Fibroblast of skin of right quadriceps (primary cell): ENCODE data around the gene ZBTB7C.
A peak's percentile ranks its signal among the peaks of the same experiment; 100 is the strongest.

Source experiments
- DNase-seq: peaks from one replicate; pipeline ENCODE4 v3.0.0-alpha.2; 2013

The ZBTB7C gene

DNA sequence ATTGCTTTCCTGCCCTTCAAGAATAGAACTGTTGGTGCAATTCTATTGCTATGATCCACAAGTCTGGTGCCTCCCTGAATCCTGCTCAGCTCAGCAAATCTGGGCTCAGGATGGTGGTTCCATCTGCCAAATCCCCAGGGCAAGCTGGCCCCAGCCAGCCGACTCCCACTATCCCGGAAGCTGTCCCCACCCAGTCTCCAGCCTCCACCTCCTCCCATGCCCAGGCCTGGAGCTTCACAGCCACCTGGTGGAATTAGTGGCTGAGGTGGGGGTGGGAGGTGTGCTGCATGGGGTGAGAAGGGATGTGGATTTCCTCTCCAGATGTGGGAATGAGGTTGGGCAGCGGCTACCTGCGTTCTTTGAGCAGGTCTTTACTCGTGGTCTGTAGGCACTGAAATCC is 359.4 kb downstream of the ZBTB7C start:
- no peak for DNase-seq

GRCh38 chr18:48048251-48048650 is 360.9 kb downstream of the ZBTB7C start:
- DNase-seq: no peak

DNA sequence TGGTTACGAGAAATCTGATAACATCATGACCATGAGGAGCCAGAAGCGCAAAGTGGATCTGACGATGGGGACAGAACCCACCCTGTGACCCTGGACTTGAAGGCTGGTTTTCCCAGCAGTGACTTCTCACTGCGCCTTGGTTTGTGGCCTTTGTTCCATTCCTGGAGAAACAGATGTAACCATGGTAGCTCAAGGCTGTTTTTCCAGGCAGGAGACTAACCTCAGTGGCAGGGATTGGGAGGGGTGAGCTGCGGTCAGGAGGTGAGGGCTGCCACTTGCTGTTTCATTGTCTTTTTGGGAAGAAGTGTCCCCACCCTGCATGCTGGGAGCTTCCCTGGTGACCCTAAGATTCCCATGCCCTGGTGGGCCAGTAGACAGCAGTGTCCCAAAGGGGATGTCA is 362.3 kb downstream of the ZBTB7C start:
- no peak for DNase-seq

- DNase-seq: no peak
These were observed 363.4 kb downstream of the ZBTB7C start for GRCh38 chr18:48045744-48046143.

GRCh38 chr18:48044944-48045343 is 364.2 kb downstream of the ZBTB7C start:
- DNase-seq: no peak

GRCh38 chr18:48043166-48043565 is 366.0 kb downstream of the ZBTB7C start:
- DNase-seq: no peak

DNA sequence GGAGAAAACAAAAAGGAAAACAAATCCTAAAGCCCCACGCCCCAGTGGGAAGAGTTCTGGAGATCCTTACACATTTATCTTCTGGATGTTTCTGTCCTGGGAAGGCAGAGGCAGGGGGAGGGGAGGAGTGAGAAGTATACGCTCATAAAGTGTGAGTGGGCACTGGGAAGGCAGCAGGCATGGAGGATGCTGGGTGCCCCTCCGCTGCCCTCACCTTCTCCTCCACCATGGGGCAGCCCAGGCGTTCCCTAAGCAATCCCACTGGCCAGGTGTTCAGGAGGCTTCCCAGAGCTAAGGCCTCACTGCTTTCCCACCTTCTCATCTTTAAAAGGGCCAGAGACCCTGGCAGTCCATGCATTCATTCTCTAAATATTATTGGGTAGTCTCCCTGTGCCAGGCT is 366.8 kb downstream of the ZBTB7C start:
- no peak for DNase-seq

DNA sequence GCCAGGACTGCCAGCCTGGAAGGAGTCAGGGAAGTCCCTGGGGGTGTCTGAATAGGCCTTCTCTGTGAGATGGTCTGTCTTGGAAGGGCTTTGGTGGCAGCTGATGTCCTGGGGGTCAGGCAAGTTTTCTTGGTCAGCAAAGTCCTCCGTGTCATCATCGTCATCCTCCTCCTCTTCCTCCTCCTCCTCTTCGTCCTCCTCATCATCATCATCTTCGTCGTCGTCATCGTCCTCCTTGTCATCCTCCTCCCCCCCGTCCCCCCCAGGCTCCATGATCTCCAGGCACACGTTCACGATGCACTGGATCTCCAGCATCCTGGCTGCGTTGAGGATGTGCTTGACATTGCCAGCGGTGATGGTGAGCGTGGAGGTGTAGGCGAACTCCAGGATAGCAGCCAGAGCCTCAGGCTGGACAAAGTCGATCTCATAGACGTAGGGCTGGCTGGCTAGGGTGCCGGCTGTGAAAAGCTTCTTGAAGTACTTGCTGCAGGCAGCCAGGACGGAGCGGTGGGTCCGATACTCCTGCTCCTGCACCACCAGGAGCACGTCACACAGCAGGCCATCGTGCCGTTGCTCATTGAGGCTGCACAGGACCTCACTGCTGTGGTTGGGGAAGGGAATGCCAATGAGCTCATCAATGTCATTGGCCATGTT is 368.6 kb downstream of the ZBTB7C start:
- DNase-seq: no peak

DNA sequence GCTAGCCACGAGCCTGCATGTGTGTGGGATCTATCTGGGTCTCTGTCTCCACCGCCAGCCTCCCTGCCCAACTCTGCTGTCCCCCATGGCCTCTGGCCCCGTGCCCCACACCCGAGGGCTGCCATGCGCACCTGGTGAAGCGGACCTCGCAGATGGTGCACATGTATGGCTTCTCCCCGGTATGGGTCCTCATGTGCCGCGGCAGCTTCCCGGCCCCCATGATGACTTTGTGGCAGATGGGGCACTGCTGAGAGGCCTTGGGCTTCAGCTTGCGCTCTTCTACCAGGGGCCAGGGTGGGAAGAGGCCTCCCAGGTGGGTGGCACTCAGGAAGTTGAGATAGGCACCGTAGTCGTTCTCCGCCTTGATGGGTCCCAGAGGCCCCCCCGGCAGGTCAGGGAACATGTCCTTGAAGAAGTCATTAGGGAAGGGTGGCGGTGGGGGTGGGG is 369.4 kb downstream of the ZBTB7C start:
- DNase-seq: no peak

GRCh38 chr18:48038636-48039035 is 370.5 kb downstream of the ZBTB7C start:
- no peak for DNase-seq

- DNase-seq: no peak
These were observed 371.5 kb downstream of the ZBTB7C start for GRCh38 chr18:48037481-48038271.

GRCh38 chr18:48036641-48037421 is 372.4 kb downstream of the ZBTB7C start:
- DNase-seq: no peak

DNA sequence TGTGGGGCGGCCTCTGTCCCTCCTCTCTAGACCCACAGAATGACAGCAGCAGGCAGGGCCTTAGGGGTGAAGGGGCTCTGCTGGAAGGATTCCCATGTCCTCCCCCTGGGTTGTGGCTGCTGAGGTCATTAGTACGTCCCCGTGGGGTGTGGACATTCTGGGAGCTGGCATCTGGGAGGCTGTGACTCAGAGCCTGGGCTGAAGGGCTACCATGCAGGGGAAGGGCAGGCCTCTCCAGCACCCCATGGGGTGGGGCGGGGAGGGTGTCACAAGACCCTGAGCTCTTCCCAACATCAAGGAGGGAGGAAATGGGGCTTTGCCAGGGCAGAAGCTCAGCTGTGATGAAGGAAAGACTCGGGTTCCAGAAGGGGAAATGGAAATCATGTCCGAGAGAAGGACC is 373.0 kb downstream of the ZBTB7C start:
- no peak for DNase-seq

DNA sequence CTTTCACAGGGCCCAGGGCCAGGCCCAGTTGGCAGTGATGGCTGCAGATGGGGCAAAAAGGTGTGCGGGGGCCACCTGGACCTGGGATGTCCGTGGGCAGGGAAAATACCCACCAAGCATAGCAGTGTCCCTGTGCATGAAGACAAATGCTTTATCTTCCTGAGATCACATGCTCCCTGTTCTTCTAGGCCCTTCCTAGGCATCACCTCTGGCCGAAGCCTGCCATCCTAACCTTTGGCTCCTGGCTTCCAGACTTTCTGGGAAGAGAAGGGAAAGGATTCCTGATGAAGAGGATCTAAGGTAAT is 373.7 kb downstream of the ZBTB7C start:
- DNase-seq: no peak

- no peak for DNase-seq
These were observed 374.3 kb downstream of the ZBTB7C start for GRCh38 chr18:48034651-48035555.

DNA sequence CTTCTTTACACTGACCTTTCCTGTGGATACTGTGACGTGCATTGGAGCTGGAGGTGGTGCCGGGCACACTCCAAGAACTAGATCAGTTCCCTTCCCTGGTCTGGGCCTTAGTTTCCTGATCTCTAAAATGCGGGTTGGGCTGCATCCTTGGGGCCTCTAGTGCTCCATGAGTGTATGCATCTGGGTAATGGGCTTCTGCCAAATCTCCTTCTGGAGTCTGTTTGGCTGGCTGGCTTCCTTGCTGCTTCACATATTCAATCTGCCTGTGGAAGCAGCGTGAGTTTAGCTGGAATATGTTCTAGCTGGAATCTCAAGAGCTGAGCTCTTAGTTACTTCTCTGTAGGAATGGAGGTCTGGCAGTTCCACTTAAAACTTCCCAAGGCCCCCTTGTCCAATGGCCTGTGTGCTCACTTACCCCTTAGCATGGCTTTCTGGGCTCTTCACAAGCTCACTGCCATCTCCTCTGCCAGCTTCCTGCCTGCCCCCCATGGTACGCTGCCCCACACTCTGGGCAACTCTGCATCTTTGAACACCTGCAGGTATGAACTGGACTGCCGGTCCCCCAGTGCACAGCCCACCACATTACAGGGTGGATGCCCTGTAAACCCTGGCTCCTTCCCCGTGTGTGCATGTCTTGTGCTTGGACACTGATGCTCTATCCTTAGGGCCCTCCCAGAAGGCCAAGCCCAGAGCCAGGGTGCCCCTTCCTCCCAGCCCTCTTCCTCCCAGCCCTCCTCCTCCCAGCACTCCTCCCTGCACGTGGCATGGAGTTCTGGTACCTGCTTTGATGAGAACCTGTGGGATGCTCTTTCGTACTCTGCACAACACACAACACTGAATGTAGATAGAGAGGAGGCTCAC is 375.2 kb downstream of the ZBTB7C start:
- peak; percentile 6 for DNase-seq

- peak; percentile 61 for DNase-seq
These were observed 376.1 kb downstream of the ZBTB7C start for GRCh38 chr18:48032876-48033789.

DNA sequence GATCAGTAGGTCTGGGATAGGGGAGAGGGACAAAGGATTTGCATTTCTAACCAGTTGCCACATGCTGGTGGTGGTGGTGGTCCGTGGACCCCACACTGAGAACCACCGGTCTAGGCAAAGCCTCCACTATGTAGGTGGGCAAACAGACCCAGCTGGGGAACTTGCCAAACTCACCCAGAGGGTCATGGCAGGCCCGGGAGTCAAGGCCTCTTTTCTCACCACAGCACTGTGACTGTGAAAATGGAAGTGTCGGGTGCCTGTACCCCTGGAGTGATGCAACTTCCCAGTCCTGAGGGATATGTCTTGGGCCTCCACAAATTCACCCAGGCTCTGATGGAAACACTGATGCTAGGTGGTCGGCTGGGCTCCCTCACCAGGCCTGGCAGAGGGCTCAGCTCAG is 377.5 kb downstream of the ZBTB7C start:
- DNase-seq: no peak

DNA sequence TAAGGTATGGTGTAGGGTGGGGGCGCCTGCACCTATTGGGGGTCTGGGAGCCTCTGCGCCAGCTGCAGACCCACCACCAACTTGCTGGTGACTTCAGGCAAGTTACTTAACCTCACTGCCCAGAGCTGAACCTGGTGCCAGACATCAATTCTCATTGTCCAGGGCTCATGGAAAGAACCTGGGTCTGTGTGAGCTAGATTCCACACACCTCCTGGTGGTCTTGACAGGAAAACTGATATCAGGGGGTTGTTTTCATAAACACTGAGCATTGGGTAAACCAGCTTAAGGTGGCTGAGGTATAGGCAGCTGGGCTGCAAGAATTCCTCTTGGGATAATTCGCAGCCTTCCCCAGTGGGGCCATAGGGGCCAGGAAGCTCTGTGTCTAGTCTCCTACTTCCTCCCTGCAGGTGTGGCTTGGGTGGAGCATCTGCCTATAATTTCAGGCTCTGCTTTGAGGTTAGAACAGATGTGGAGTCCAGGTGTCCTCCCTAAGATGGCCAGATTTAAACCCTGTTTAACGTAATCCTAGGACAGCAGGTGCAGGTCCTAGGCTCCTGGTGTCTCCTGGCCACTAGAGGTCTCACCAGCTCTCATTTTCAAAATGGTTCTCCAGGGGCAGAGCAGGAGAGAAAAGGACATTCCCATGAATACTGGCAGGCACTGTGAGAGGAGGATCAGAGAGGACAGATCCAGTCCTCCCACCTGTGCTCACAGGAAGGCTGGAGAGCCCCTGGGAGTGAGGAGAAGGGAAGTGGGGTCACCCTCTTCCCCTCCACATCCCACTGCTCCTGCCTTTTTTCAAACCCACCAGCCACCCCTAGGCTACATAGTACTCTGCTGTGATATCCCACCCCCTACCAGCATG is 378.3 kb downstream of the ZBTB7C start:
- peak; percentile 42 for DNase-seq
